GM12801 (cell line): Measurements from ENCODE around the gene EXOC3L4.

Source experiments
- CTCF ChIP-seq: IDR thresholded peaks from one replicate; pipeline ENCODE4 v1.5.1; 2011; ENCODE audit warnings: control low read depth; ENCODE audit not compliant: insufficient read length; ENCODE audit errors: extremely low read depth

The EXOC3L4 gene

GRCh38 chr14:103057372-103058163, 37.0 kb upstream of the EXOC3L4 start, which contains the start of gene CDC42BPB:
TSS of gene CDC42BPB (minus strand) at chr14:103057549. CDS start at chr14:103057173, 376 bp downstream.
- TF ChIP-seq CTCF = no peak

- no peak for TF ChIP-seq CTCF
Observed at GRCh38 chr14:103058164-103059055, 36.1 kb upstream of the EXOC3L4 start.

- no peak for TF ChIP-seq CTCF
Observed at GRCh38 chr14:103059556-103059955, 35.0 kb upstream of the EXOC3L4 start.

DNA sequence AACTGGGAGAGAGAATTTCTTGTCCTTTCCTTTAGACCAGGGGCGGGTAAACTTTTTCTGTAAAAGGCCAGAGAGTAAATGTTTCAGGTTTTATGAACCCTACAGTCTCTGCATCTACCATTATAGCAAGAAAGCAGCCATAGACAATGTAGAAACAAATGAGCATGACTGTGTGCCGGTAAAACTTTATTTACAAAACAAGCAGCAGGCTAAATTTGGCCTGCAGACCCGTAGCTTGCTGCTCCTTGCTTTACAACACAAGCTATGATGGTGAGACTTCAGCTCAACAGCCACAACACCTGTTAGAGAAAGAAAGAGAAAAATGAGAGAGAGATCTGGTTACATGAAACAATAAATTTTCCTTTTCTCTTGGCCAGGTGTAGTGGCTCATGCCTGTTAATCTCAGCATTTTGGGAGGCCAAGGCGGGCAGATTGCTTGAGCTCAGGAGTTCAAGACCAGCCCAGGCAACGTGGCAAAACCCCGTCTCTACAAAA, 33.0 kb upstream of the EXOC3L4 start:
- no peak for TF ChIP-seq CTCF

DNA sequence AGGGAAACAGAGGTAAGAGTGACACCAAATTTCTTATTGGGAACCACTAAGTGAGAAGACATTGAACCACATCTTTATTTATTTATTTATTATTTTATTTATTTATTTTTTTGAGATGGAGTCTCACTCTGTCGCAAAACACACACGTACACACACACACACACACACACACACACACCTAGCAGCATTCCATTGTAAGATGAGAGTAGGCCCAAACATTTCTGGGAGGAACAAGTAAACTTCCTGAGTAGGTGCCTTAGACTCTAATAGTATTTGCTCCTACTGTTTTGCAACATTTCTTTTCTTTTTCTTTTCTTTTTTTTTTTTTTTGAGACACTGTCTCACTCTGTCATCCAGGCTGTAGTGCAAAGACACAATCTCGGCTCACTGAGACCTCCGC, 30.1 kb upstream of the EXOC3L4 start:
- TF ChIP-seq CTCF = no peak

DNA sequence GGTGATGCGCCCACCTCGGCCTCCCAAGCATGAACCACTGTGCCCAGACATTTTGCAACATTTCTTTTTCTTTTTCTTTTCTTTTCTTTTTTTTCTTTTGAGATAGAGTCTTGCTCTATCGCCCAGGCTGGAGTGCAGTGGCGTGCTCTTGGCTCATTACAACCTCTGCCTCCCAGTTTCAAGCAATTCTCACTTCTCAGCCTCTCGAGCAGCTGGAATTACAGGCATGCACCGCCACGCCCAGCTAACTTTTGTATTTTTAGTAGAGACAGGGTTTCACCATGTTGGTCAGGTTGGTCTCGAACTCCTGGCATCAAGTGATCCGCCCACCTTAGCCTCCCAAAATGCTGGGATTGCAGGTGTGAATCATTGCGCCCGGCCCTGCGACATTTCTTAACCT, 29.5 kb upstream of the EXOC3L4 start:
- no peak for TF ChIP-seq CTCF

GRCh38 chr14:103065861-103066260, 28.7 kb upstream of the EXOC3L4 start:
- no peak for TF ChIP-seq CTCF
